HCT116 (cell line): ENCODE data around the gene CLCN1. TPM values are rescaled to one million over a fixed set of nuclear protein-coding genes. Genes with fewer than 3 reads are reported as not detected.

Experiments used
- ATAC-seq: fragments of 200-7000 bp; cut with Tn5 transposase; 2 replicates; pipeline ENCODE4 v1.9.1; 2020; ENCODE audit warnings: mild to moderate bottlenecking, moderate library complexity
- BruUV-seq: library from RNA; stranded (reverse); fragments of 400-500 nt; replicated peaks from 2 replicates; lab custom pipeline; 2021; lab: Mats Ljungman, UMichigan
- CTCF ChIA-PET: fragments of 300-600 bp; sonication (Branson Sonifier 250); formaldehyde crosslinking; loops from one replicate; lab custom pipeline; 2021; ENCODE audit warnings: antibody characterized with exemption; lab: Charles Lee
- POLR2A ChIA-PET: fragments of 300-600, 350-600 bp; sonication (Branson Sonifier 250); formaldehyde crosslinking; loops from one replicate; lab custom pipeline; 2021; ENCODE audit warnings: antibody characterized with exemption; lab: Charles Lee
- RAD21 ChIA-PET, 2 experiments: fragments of 300-600 bp; sonication (Branson Sonifier 250); formaldehyde crosslinking; loops; one replicate each; lab custom pipeline; 2023; ENCODE audit warnings: low total read pairs in 2 of 2; ENCODE audit not compliant: uncharacterized antibody in 2 of 2, unreplicated experiment in 2 of 2, low non-redundant PET in 1 of 2; lab: Charles Lee
- DNase-seq: peaks from one replicate; pipeline ENCODE4 v3.0.0-alpha.2; 2010; ENCODE audit warnings: low read depth, low spot score
- H2AFZ ChIP-seq: fragments of 200-600 bp; shearing (Covaris generic), sonication (generic); 2 replicates; pipeline ENCODE4 v1.6.1; 2017; ENCODE audit warnings: low read depth, mixed run types, mixed read lengths, antibody characterized with exemption, low read length; ENCODE audit not compliant: poor library complexity, severe bottlenecking
- H3K27ac ChIP-seq: 2 replicates; pipeline ENCODE4 v1.5.1; 2012; ENCODE audit warnings: low read depth, low read length
- H3K27me3 ChIP-seq: fragments of 200-600 bp; sonication (generic); 2 replicates; pipeline ENCODE4 v1.6.1; 2016; ENCODE audit warnings: mixed run types, low read length, mixed read lengths; ENCODE audit not compliant: insufficient read depth
- H3K36me3 ChIP-seq, 2 experiments: fragments of 200-500 bp in 1 of 2; fragments of 200-600 bp in 1 of 2; sonication (Bioruptor generic) in 1 of 2; sonication (generic) in 1 of 2; 2 replicates each; pipeline versions ENCODE4 v1.5.1 to v1.6.1; 2014 to 2016; ENCODE audit warnings: low read length in 2 of 2, inconsistent platforms in 1 of 2, mixed read lengths in 1 of 2, mixed run types in 1 of 2; ENCODE audit not compliant: insufficient read depth in 2 of 2, control insufficient read depth in 1 of 2
- H3K4me1 ChIP-seq, 2 experiments: fragments of 200-600 bp in 1 of 2; sonication (generic) in 1 of 2; 2 replicates each; pipeline versions ENCODE4 v1.5.1 to v1.6.1; 2012 to 2017; ENCODE audit warnings: low read length in 2 of 2, inconsistent platforms in 1 of 2, mild to moderate bottlenecking in 1 of 2, mixed read lengths in 1 of 2, mixed run types in 1 of 2, moderate library complexity in 1 of 2; ENCODE audit not compliant: insufficient read depth in 2 of 2, control insufficient read depth in 1 of 2
- H3K4me2 ChIP-seq: fragments of 200-600 bp; sonication (generic); 2 replicates; pipeline ENCODE4 v1.6.1; 2017; ENCODE audit warnings: mixed run types, low read length, mixed read lengths
- H3K4me3 ChIP-seq, 2 experiments: fragments of 200-600 bp in 1 of 2; sonication (generic) in 1 of 2; replicated peaks in 1 of 2; 2 replicates each; pipeline ENCODE4 v1.5.1; 2011 to 2016; ENCODE audit warnings: low read length in 2 of 2, control low read depth in 1 of 2, low read depth in 1 of 2, mild to moderate bottlenecking in 1 of 2, mixed read lengths in 1 of 2, mixed run types in 1 of 2
- H3K79me2 ChIP-seq: fragments of 200-600 bp; sonication (generic); 2 replicates; pipeline ENCODE4 v1.6.1; 2017; ENCODE audit warnings: mild to moderate bottlenecking, mixed run types, low read length, moderate library complexity, mixed read lengths; ENCODE audit not compliant: insufficient read depth
- H3K9ac ChIP-seq: fragments of 200-600 bp; sonication (generic); 2 replicates; pipeline ENCODE4 v1.6.1; 2016; ENCODE audit warnings: low read length, mixed read lengths
- H3K9me2 ChIP-seq: fragments of 200-600 bp; sonication (generic), shearing (Covaris generic); 2 replicates; pipeline ENCODE4 v1.6.1; 2017; ENCODE audit warnings: mixed run types, mild to moderate bottlenecking, moderate library complexity; ENCODE audit not compliant: insufficient read depth
- H3K9me3 ChIP-seq, 2 experiments: fragments of 200-500 bp in 1 of 2; fragments of 200-600 bp in 1 of 2; sonication (Bioruptor generic) in 1 of 2; sonication (generic) in 1 of 2; 2 replicates each; pipeline ENCODE4 v1.6.1; 2014 to 2017; ENCODE audit warnings: low read length in 2 of 2, mixed read lengths in 2 of 2, inconsistent platforms in 1 of 2, low read depth in 1 of 2, mild to moderate bottlenecking in 1 of 2, mixed run types in 1 of 2, moderate library complexity in 1 of 2; ENCODE audit not compliant: control insufficient read depth in 1 of 2, insufficient read depth in 1 of 2
- H4K20me1 ChIP-seq: fragments of 200-600 bp; sonication (generic), shearing (Covaris generic); 2 replicates; pipeline ENCODE4 v1.6.1; 2017; ENCODE audit warnings: mixed run types, mild to moderate bottlenecking, moderate library complexity; ENCODE audit not compliant: insufficient read depth
- ATF3 ChIP-seq: IDR thresholded peaks from 2 replicates; pipeline ENCODE4 v1.6.1; 2012
- CBX3 ChIP-seq: IDR thresholded peaks from 2 replicates; pipeline ENCODE4 v1.6.1; 2012; ENCODE audit warnings: low read depth
- CEBPB ChIP-seq: IDR thresholded peaks from 2 replicates; pipeline ENCODE4 v1.6.1; 2012; ENCODE audit warnings: low read depth
- CTCF ChIP-seq, 3 experiments: fragments of 200-600 bp in 1 of 3; sonication (generic) in 1 of 3; IDR thresholded peaks in 2 of 3; conservative IDR thresholded peaks in 1 of 3; 2 replicates each; pipeline ENCODE4 v1.5.1; 2012 to 2017; ENCODE audit warnings: low read depth in 2 of 3, low read length in 2 of 3, antibody characterized with exemption in 1 of 3, borderline replicate concordance in 1 of 3, control low read depth in 1 of 3, mild to moderate bottlenecking in 1 of 3, mixed read lengths in 1 of 3, mixed run types in 1 of 3, moderate library complexity in 1 of 3; ENCODE audit not compliant: insufficient read depth in 1 of 3
- EGR1 ChIP-seq: IDR thresholded peaks from 2 replicates; pipeline ENCODE4 v1.6.1; 2012; ENCODE audit warnings: low read depth
- ELF1 ChIP-seq: IDR thresholded peaks from 2 replicates; pipeline ENCODE4 v1.6.1; 2012; ENCODE audit warnings: low read depth, borderline replicate concordance
- EZH2 ChIP-seq: fragments of 200-600 bp; sonication (generic); IDR thresholded peaks from 2 replicates; pipeline ENCODE4 v1.6.1; 2017; ENCODE audit warnings: antibody characterized with exemption, mixed run types
- EZH2phosphoT487 ChIP-seq: fragments of 200-600 bp; IDR thresholded peaks from 2 replicates; pipeline ENCODE4 v1.6.1; 2018; ENCODE audit warnings: antibody characterized with exemption, borderline replicate concordance
- JUND ChIP-seq: IDR thresholded peaks from 2 replicates; pipeline ENCODE4 v1.6.1; 2012
- POLR2A ChIP-seq: IDR thresholded peaks from 2 replicates; pipeline ENCODE4 v1.7.0; 2011; ENCODE audit warnings: borderline replicate concordance; ENCODE audit not compliant: insufficient read depth, insufficient read length; ENCODE audit errors: extremely low read depth
- POLR2AphosphoS5 ChIP-seq: IDR thresholded peaks from 2 replicates; pipeline ENCODE4 v1.6.1; 2011; ENCODE audit warnings: mild to moderate bottlenecking, low read depth, low read length, moderate library complexity
- RAD21 ChIP-seq: IDR thresholded peaks from 2 replicates; pipeline ENCODE4 v1.6.1; 2012; ENCODE audit warnings: low read depth, mild to moderate bottlenecking
- REST ChIP-seq: IDR thresholded peaks from 2 replicates; pipeline ENCODE4 v1.6.1; 2012; ENCODE audit warnings: low read depth
- SIN3A ChIP-seq: IDR thresholded peaks from 2 replicates; pipeline ENCODE4 v1.6.1; 2012; ENCODE audit warnings: low read depth
- SP1 ChIP-seq: IDR thresholded peaks from 2 replicates; pipeline ENCODE4 v1.6.1; 2012; ENCODE audit warnings: low read depth
- SRF ChIP-seq: IDR thresholded peaks from 2 replicates; pipeline ENCODE4 v1.6.1; 2012; ENCODE audit warnings: low read depth
- TCF7L2 ChIP-seq: IDR thresholded peaks from 2 replicates; pipeline ENCODE4 v1.7.0; 2011; ENCODE audit warnings: borderline replicate concordance, inconsistent platforms; ENCODE audit not compliant: insufficient read depth, insufficient read length; ENCODE audit errors: extremely low read depth
- YY1 ChIP-seq: IDR thresholded peaks from 2 replicates; pipeline ENCODE4 v1.6.1; 2011; ENCODE audit warnings: low read length, low read depth, moderate library complexity, mild to moderate bottlenecking; ENCODE audit not compliant: insufficient replicate concordance; ENCODE audit errors: extremely low read depth
- ZBTB33 ChIP-seq: IDR thresholded peaks from 2 replicates; pipeline ENCODE4 v1.6.1; 2011; ENCODE audit warnings: mild to moderate bottlenecking, low read length, moderate library complexity; ENCODE audit not compliant: insufficient replicate concordance; ENCODE audit errors: extremely low read depth
- ZFX ChIP-seq: fragments of 450-650 bp; IDR thresholded peaks from 2 replicates; pipeline ENCODE4 v1.6.1; 2017
- intact Hi-C: fragments of 100-400 bp; cut with micrococcal nuclease; formaldehyde crosslinking; loops from 2 replicates; pipeline ENCODE4 v1.10.0; 2022
- total RNA-seq: library from RNA; stranded (reverse); gene quantifications from one replicate; pipeline ENCODE4 v1.2.1, GENCODE V29; 2021; ENCODE audit not compliant: unreplicated experiment

The CLCN1 gene
- total RNA-seq, 1 experiment from 2014 or later: 0.47 TPM

GRCh38 chr7:143299346-143299745 lies 16.6 kb upstream of the CLCN1 start:
- no peaks in the 10 kb centered on the region for H3K4me1 ChIP-seq
- H3K36me3 ChIP-seq: peaks cover 71 to 79% of the 10 kb centered on the region in 2 experiments
- no peak overlapping the region for H3K27ac ChIP-seq
- BruUV-seq: no TSS peak
- DNase-seq: no peak
- no peaks in the 10 kb centered on the region for H3K9me3 ChIP-seq
- H3K4me3 ChIP-seq: no peak overlapping the region
- no peak overlapping the region for H3K4me2 ChIP-seq
- ChIA-PET POLR2A (no interaction called here), RAD21 (no interaction called here), CTCF (interaction anchor here (0.7 to 1.8 kb wide), 6 partner anchors 10 to 288 kb away, joined by 3 to 15 read pairs (median 4); partner anchors contain the start of gene CASP2)
- H2AFZ ChIP-seq: no peak overlapping the region
- TF ChIP-seq ATF3 (no peak), CTCF (IDR thresholded peaks at IDR 0.05 in 2 of 3, conservative IDR thresholded peaks at IDR 0.05 in 1 of 3; ENCODE audit: borderline replicate concordance in 1 of 3, insufficient read depth in 1 of 3, low read depth in 2 of 3, low read length in 2 of 3) (no peak), ZBTB33 (no peak), POLR2AphosphoS5 (no peak), YY1 (no peak), TCF7L2 (no peak), SP1 (no peak), POLR2A (no peak), EGR1 (no peak), JUND (no peak), SRF (no peak), EZH2phosphoT487 (no peak), CEBPB (no peak), EZH2 (no peak), CBX3 (no peak), ZFX (no peak), ELF1 (no peak), REST (no peak), RAD21 (no peak), SIN3A (no peak)
- peaks cover 5% of the 10 kb centered on the region; the same call in 1 of the 2 replicates for H4K20me1 ChIP-seq
- no peak overlapping the region for H3K9ac ChIP-seq
- intact Hi-C loops: no loop called here
- H3K79me2 ChIP-seq: peaks cover 32% of the 10 kb centered on the region
- no peaks in the 10 kb centered on the region for H3K27me3 ChIP-seq
- no peaks in the 10 kb centered on the region for H3K9me2 ChIP-seq
- ATAC-seq: peak; percentile 8; the same call in 1 of the 2 replicates
